Spleen (tissue), 11 donors: ENCODE results near the gene PAQR6. TPM values are rescaled to one million over a fixed set of nuclear protein-coding genes. Genes with fewer than 3 reads are reported as not detected.

Experiments
- DNase-seq: peaks from one replicate; pipeline ENCODE4 v3.0.0-alpha.2; 2020
- H3K27ac ChIP-seq, 8 donors: fragments of 200-600 bp; sonication (generic) in 7 of 8; 1 replicate in 4 of 8; 2 replicates in 4 of 8; pipeline versions ENCODE4 v1.5.0 to v1.8.0; 2016 to 2021; ENCODE audit warnings: inconsistent platforms in 4 of 8, mild to moderate bottlenecking in 4 of 8, moderate library complexity in 1 of 8
- H3K27me3 ChIP-seq, 7 donors: fragments of 200-600 bp; sonication (generic) in 6 of 7; replicated peaks in 1 of 7; 1 replicate in 4 of 7; 2 replicates in 3 of 7; pipeline versions ENCODE4 v1.5.0 to v1.8.0; 2016 to 2021; ENCODE audit warnings: inconsistent platforms in 3 of 7, mild to moderate bottlenecking in 1 of 7
- H3K36me3 ChIP-seq, 6 donors: fragments of 200-600 bp; sonication (generic) in 5 of 6; 1 replicate in 4 of 6; 2 replicates in 2 of 6; pipeline versions ENCODE4 v1.5.0 to v1.8.0; 2016 to 2021; ENCODE audit warnings: inconsistent platforms in 2 of 6
- H3K4me1 ChIP-seq, 6 donors: fragments of 200-600 bp; sonication (generic) in 5 of 6; 1 replicate in 3 of 6; 2 replicates in 3 of 6; pipeline versions ENCODE4 v1.5.0 to v1.8.0; 2016 to 2021; ENCODE audit warnings: inconsistent platforms in 3 of 6
- H3K4me3 ChIP-seq, 8 donors: fragments of 200-600 bp; sonication (generic) in 7 of 8; 1 replicate in 4 of 8; 2 replicates in 4 of 8; pipeline versions ENCODE4 v1.5.0 to v1.8.0; 2016 to 2021; ENCODE audit warnings: inconsistent platforms in 4 of 8, mild to moderate bottlenecking in 4 of 8, moderate library complexity in 2 of 8
- H3K9me3 ChIP-seq, 8 donors: fragments of 200-600 bp; sonication (generic) in 7 of 8; 1 replicate in 4 of 8; 2 replicates in 4 of 8; pipeline versions ENCODE4 v1.5.0 to v1.8.0; 2016 to 2021; ENCODE audit warnings: inconsistent platforms in 4 of 8
- POLR2A ChIP-seq, 3 donors: fragments of 450-650 bp; IDR thresholded peaks; one replicate each; pipeline ENCODE4 v1.5.1; 2017; ENCODE audit warnings: antibody characterized with exemption in 3 of 3, mild to moderate bottlenecking in 1 of 3
- POLR2AphosphoS5 ChIP-seq, 3 donors: sonication (generic); formaldehyde crosslinking; IDR thresholded peaks; one replicate each; pipeline ENCODE4 v1.5.1; 2017; ENCODE audit warnings: antibody characterized with exemption in 3 of 3
- WGBS, 5 donors: extraction: QIAGEN DNeasy Blood & Tissue Kit in 3 of 5; methylation state at CpG; one replicate each; pipeline versions ENCODE4 v1.1.5 to v1.1.7; 2013 to 2018; 5-methylcytosine and 5-hydroxymethylcytosine counted together
- intact Hi-C: fragments of 100-400 bp; cut with DNase I; formaldehyde crosslinking; loops from one replicate; pipeline ENCODE4 v1.15.0; 2023; ENCODE audit warnings: low total_unique reads
- polyA plus RNA-seq, 3 donors: library from polyadenylated mRNA; stranded (reverse); fragments of 200-250 nt; gene quantifications; one replicate each; pipeline ENCODE4 v1.2.1, GENCODE V29; 2013
- total RNA-seq, 7 donors: library from RNA; depleted of rRNA in 3 of 7; stranded (reverse); fragments of >200 nt in 3 of 7; fragmentation: NEBNext Ultra II Directional in 4 of 7; extraction: Animal tissue kit (Norgen Biotek cat#: 25700) in 4 of 7; gene quantifications; one replicate each; pipeline versions ENCODE4 v1.1.0 to v1.2.1, GENCODE V29; 2016 to 2021
- TF ChIP-seq, protein P1 (sequence below), 11 experiments: fragments of 200-600 bp in 7 of 11; fragments of 450-650 bp in 4 of 11; sonication (generic) in 4 of 11; IDR thresholded peaks in 8 of 11; conservative IDR thresholded peaks in 3 of 11; 1 replicate in 7 of 11; 2 replicates in 4 of 11; pipeline versions ENCODE4 v1.4.0 to v1.8.0; 2016 to 2021; ENCODE audit warnings: antibody characterized with exemption in 11 of 11, inconsistent platforms in 4 of 11, mild to moderate bottlenecking in 1 of 11
- donor health status: healthy with polysubstance abuse.
- donor health status: DM: no; HTN: no; CAD: no; lungs with moderate emphysema.
- donor health status: DM: no; HTN: no; CAD: no.
- donor health status: Bipolar disorder and iron deficiency.
- donor health status: healthy.
- donor health status: DM: no; HTN: no; CAD: no.
- donor health status: DM: yes; HTN: yes; CAD: no.

PAQR6 gene
- total and polyA plus RNA-seq, 10 donors: 0.80 to 4.0 (median 2.0) TPM

- peak; percentile 92 for DNase-seq
- 25 to 40% (median 33%) methylated on average over 31 to 37 of the region's 37 CpGs for WGBS, 5 donors
- H3K4me1 ChIP-seq: peaks cover 10 to 58% (median 35%) of the 10 kb centered on the region in 6 donors
- H3K27ac ChIP-seq: peak overlapping the region in 7 of 8 donors; percentile 45 to 80 (median 71)
- peaks cover 0 to 71% (median 17%) of the 10 kb centered on the region in 6 donors for H3K36me3 ChIP-seq
- H3K9me3 ChIP-seq: no peaks in the 10 kb centered on the region
- H3K27me3 ChIP-seq: no peaks in the 10 kb centered on the region
- intact Hi-C loops: no loop called here
- H3K4me3 ChIP-seq: peak overlapping the region in 7 of 8 donors; percentile 6 to 63 (median 22)
- TF ChIP-seq, protein P1, sequence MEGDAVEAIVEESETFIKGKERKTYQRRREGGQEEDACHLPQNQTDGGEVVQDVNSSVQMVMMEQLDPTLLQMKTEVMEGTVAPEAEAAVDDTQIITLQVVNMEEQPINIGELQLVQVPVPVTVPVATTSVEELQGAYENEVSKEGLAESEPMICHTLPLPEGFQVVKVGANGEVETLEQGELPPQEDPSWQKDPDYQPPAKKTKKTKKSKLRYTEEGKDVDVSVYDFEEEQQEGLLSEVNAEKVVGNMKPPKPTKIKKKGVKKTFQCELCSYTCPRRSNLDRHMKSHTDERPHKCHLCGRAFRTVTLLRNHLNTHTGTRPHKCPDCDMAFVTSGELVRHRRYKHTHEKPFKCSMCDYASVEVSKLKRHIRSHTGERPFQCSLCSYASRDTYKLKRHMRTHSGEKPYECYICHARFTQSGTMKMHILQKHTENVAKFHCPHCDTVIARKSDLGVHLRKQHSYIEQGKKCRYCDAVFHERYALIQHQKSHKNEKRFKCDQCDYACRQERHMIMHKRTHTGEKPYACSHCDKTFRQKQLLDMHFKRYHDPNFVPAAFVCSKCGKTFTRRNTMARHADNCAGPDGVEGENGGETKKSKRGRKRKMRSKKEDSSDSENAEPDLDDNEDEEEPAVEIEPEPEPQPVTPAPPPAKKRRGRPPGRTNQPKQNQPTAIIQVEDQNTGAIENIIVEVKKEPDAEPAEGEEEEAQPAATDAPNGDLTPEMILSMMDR (IDR thresholded peaks at IDR 0.05 in 8 of 11, conservative IDR thresholded peaks at IDR 0.05 in 3 of 11): no peak
- TF ChIP-seq POLR2A (IDR thresholded peaks at IDR 0.05) (peak in 1 of 3 donors; percentile 3), POLR2AphosphoS5 (IDR thresholded peaks at IDR 0.05) (peak; percentile 70 to 82 (median 79))
Measured at GRCh38 chr1:156291226-156292061, 43.6 kb upstream of the PAQR6 start.

- no peak overlapping the region for H3K27ac ChIP-seq
- H3K4me3 ChIP-seq: no peak overlapping the region
- no peak for TF ChIP-seq POLR2A (IDR thresholded peaks at IDR 0.05)
- no peaks in the 10 kb centered on the region for H3K27me3 ChIP-seq
- no peaks in the 10 kb centered on the region for H3K9me3 ChIP-seq
- DNase-seq: no peak
- H3K4me1 ChIP-seq: peaks cover 8 to 51% (median 25%) of the 10 kb centered on the region in 6 donors
- H3K36me3 ChIP-seq: peaks cover 0 to 86% (median 27%) of the 10 kb centered on the region in 6 donors
- intact Hi-C loops: no loop called here
Measured at GRCh38 chr1:156289857-156290256, 42.0 kb upstream of the PAQR6 start.

GRCh38 chr1:156286061-156286460, 38.2 kb upstream of the PAQR6 start:
- TF ChIP-seq, protein P1 (IDR thresholded peaks at IDR 0.05 in 8 of 11, conservative IDR thresholded peaks at IDR 0.05 in 3 of 11): no peak
- TF ChIP-seq POLR2A (IDR thresholded peaks at IDR 0.05) (no peak), POLR2AphosphoS5 (IDR thresholded peaks at IDR 0.05) (no peak)
- no peak for DNase-seq
- intact Hi-C loops: no loop called here
- WGBS, 5 donors: 89 to 98% (median 94%) methylated on average over 8 of the region's 8 CpGs
- peaks cover 15 to 46% (median 32%) of the 10 kb centered on the region in 6 donors for H3K4me1 ChIP-seq
- H3K36me3 ChIP-seq: peaks cover 0 to 54% (median 22%) of the 10 kb centered on the region in 6 donors
- no peak overlapping the region for H3K27ac ChIP-seq
- H3K9me3 ChIP-seq: no peaks in the 10 kb centered on the region
- H3K27me3 ChIP-seq: no peaks in the 10 kb centered on the region
- H3K4me3 ChIP-seq: no peak overlapping the region

DNA sequence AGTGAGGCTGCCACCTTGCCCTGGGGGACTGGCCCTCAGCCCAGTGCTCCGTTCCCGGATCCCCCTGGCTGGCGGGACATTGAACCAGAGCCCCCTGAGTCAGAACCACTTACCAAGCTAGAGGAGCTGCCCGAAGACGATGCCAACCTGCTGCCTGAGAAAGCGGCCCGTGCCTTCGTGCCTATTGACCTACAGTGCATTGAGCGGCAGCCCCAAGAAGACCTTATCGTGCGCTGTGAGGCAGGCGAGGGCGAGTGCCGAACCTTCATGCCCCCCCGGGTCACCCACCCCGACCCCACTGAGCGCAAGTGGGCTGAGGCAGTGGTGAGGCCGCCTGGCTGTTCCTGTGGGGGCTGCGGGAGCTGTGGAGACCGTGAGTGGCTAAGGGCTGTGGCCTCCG, 37.6 kb upstream of the PAQR6 start:
- Histone ChIP-seq H3K27me3 (no peaks in the 10 kb centered on the region), H3K36me3 (peaks cover 0 to 53% (median 22%) of the 10 kb centered on the region in 6 donors), H3K4me1 (peaks cover 14 to 46% (median 37%) of the 10 kb centered on the region in 6 donors), H3K4me3 (no peak overlapping the region), H3K9me3 (no peaks in the 10 kb centered on the region), H3K27ac (no peak overlapping the region)
- DNase-seq: peak; percentile 73
- TF ChIP-seq POLR2A (IDR thresholded peaks at IDR 0.05): no peak
- intact Hi-C loops: no loop called here
- WGBS, 5 donors: 91 to 98% (median 96%) methylated on average over 10 to 21 of the region's 21 CpGs

DNA sequence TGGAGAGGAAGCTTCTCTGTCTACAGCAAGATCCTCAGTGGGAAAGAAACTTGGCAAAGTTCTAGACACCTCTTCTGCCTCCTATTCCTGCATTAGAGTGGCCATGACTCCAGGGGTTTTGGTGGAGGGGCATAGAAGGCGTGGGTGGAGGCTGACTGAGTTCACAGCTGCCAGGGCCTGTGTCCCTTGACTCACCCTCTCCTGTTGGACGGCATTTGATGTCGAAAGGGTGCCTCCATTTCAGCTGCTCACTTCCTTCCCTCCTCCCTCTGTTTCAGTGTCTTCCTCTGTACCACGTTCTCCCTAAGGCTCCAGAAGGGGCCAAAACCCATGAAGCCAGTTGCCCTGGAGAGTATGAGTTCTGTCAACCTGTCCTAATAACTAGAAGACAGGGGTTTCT, 36.9 kb upstream of the PAQR6 start:
- Histone ChIP-seq H3K27ac (peak overlapping the region in 1 of 8 donors; percentile 26), H3K4me3 (no peak overlapping the region), H3K27me3 (no peaks in the 10 kb centered on the region), H3K9me3 (no peaks in the 10 kb centered on the region), H3K36me3 (peaks cover 0 to 52% (median 22%) of the 10 kb centered on the region in 6 donors), H3K4me1 (peaks cover 14 to 52% (median 40%) of the 10 kb centered on the region in 6 donors)
- TF ChIP-seq POLR2AphosphoS5 (IDR thresholded peaks at IDR 0.05) (no peak), POLR2A (IDR thresholded peaks at IDR 0.05) (no peak)
- TF ChIP-seq, protein P1 (IDR thresholded peaks at IDR 0.05 in 8 of 11, conservative IDR thresholded peaks at IDR 0.05 in 3 of 11): no peak
- intact Hi-C loops: no loop called here
- peak; percentile 44 for DNase-seq
- WGBS, 5 donors: 47 to 69% (median 62%) methylated on average over 4 of the region's 4 CpGs
